Gastroesophageal sphincter (tissue), 3 donors: Measurements from ENCODE around the gene ZBTB3.

ENCODE experiments used
- CTCF ChIP-seq, 4 experiments: fragments of 200-600 bp in 2 of 4; fragments of 450-650 bp in 2 of 4; sonication (generic) in 1 of 4; IDR thresholded peaks; one replicate each; pipeline ENCODE4 v1.5.1; 2017 to 2019; ENCODE audit warnings: antibody characterized with exemption in 4 of 4, mild to moderate bottlenecking in 2 of 4, moderate library complexity in 2 of 4
- EP300 ChIP-seq: sonication (generic); formaldehyde crosslinking; IDR thresholded peaks from one replicate; pipeline ENCODE4 v1.6.1; 2017; ENCODE audit warnings: antibody characterized with exemption, mild to moderate bottlenecking
- POLR2AphosphoS5 ChIP-seq: sonication (generic); formaldehyde crosslinking; IDR thresholded peaks from one replicate; pipeline ENCODE4 v1.6.1; 2017; ENCODE audit warnings: antibody characterized with exemption

- TF ChIP-seq EP300 (no peak), CTCF (IDR thresholded peaks at IDR 0.05) (no peak), POLR2AphosphoS5 (no peak)
Measured at GRCh38 chr11:62708793-62709192, 45.2 kb downstream of the ZBTB3 start.
